H1 (cell line): ENCODE data around the gene ATG5. TPM values are rescaled to one million over a fixed set of nuclear protein-coding genes. Genes with fewer than 3 reads are reported as not detected.

Experiments
- polyA plus RNA-seq, 7 experiments: library from polyadenylated mRNA; depleted of rRNA in 3 of 7; stranded (reverse) in 5 of 7; unstranded in 2 of 7; fragments of >200 nt in 5 of 7; fragments of 200-250 nt in 2 of 7; gene quantifications; 1 replicate in 5 of 7; 2 replicates in 1 of 7; 4 replicates in 1 of 7; pipeline versions ENCODE4 v1.2.1 to v1.2.3, GENCODE V29; 2011 to 2013; ENCODE audit warnings: missing spikeins in 2 of 7, mixed read lengths in 2 of 7
- total RNA-seq: library from RNA; stranded (reverse); fragmentation: NEBNext Ultra II Directional; extraction: Animal tissue kit (Norgen Biotek cat#: 25700); gene quantifications from 2 replicates; pipeline ENCODE4 v1.2.1, GENCODE V29; 2021
- TF ChIP-seq, protein P1 (sequence below): IDR thresholded peaks from 2 replicates; pipeline ENCODE4 v1.6.1; 2011; ENCODE audit warnings: low read depth, mild to moderate bottlenecking, low read length; ENCODE audit not compliant: insufficient read depth

ATG5 gene
- total and polyA plus RNA-seq, 2 of the 8 experiments (the other 6 are each of a cell fraction or from before 2014, with no cell fraction given), result 18.2 to 39.0 TPM

DNA sequence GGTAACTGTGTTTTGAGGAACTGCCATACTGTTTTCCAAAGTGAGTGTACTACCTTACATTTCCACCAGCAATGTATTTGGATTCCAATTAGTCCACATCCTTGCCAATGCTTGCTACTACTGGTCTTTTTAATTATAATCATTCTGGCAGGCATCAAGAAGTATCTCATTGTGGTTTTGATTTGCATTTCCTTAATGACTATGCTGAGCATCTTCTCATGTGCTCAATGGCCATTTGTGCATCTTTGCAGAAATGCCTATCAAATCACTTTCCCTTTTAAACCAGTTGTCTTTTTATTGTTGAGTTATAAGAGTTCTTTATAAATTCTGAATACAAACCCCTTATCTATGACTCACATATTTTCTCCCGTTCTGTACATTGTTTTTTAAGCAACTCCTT, 75.9 kb downstream of the ATG5 start (continued):
- TF ChIP-seq, protein P1, sequence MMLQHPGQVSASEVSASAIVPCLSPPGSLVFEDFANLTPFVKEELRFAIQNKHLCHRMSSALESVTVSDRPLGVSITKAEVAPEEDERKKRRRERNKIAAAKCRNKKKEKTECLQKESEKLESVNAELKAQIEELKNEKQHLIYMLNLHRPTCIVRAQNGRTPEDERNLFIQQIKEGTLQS, result no peak
